Measurements from ENCODE around the gene TEX264. TPM values are rescaled to one million over a fixed set of nuclear protein-coding genes. Genes with fewer than 3 reads are reported as not detected.
A peak's percentile ranks its signal among the peaks of the same experiment; 100 is the strongest.

Gene TEX264, protein sequence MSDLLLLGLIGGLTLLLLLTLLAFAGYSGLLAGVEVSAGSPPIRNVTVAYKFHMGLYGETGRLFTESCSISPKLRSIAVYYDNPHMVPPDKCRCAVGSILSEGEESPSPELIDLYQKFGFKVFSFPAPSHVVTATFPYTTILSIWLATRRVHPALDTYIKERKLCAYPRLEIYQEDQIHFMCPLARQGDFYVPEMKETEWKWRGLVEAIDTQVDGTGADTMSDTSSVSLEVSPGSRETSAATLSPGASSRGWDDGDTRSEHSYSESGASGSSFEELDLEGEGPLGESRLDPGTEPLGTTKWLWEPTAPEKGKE
- polyA plus RNA-seq = 35.8 to 52.3 TPM (median 49.7 TPM) in 3 replicates
- polyA plus RNA-seq (2011; ENCODE audit: low read depth) = 11.5 TPM
- 33.1 and 48.3 TPM in 2 replicates for polyA plus RNA-seq (2011; cell fraction: cytosol; rRNA removed)
- polyA plus RNA-seq (2011; cell fraction: nucleus; rRNA removed) = 52.0 and 59.8 TPM in 2 replicates
- polyA plus RNA-seq (2012; ENCODE audit: low replicate concordance) = 37.7 and 40.4 TPM in 2 replicates
- 41.1 to 71.2 TPM (median 63.0 TPM) in 3 replicates for polyA minus RNA-seq
- polyA minus RNA-seq (2011; cell fraction: cytosol; rRNA and poly(A)+ RNA removed) = 47.2 TPM
- polyA minus RNA-seq (2011; cell fraction: nucleus; rRNA and poly(A)+ RNA removed) = 26.6 and 31.4 TPM in 2 replicates

DNA sequence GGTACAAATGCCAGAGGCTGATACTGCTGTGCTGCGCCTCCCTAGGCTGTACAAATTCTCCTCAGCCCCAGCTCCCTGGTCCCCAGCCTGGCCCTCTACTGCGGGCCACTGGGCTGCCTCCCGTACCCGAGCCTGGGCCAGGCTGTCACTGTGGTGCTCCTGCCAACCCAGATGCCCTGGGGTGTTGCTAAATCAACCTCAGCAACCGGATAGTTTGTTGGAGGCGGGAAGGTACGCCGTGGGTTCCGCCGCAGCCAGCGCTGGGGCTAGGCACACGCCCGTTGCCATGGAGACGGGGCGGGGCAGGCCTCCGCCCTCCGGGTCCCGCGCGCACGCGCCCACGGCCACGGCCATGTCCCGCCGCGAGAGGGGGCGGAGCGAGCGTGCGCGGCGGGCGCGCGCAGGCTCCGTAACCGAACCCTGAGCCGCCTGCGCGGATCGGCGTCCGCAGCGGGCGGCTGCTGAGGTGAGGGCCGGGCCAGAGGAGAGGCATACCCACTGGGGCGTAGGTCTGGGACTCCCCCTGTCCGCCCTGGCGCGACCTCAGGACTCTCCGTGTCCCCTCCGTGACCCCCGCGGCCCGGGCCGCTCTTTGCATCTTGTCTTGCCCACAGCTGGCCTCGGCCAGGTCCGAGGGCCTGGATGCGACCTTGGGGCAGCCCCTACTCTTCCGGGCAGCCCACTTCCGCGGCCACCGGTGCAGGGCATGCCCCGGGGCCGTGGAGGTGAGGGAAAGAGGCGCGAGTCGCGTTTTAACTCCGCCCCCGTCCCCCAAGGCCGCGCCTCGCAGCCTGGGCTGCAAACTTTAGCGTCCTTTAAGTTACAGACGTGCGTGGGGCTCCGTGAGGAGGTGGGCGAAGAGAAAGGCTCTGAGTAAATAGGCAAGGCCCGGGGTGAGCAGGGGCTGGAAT, at the start of gene TEX264:
TEX264 (plus strand) TSS at position 430 of the 911 bp plus-strand sequence. CDS start 3,053 bp downstream, outside the sequence.
- FAIRE-seq (no peak), DNase-seq (ENCODE audit: low read depth, low spot score) (peak; percentile 53)
- Histone ChIP-seq H3K9me1 (ENCODE audit: control insufficient read depth, extremely low read depth, insufficient read depth, low read length) (peaks cover 5% of the 10 kb centered on the region), H3K4me3 (ENCODE audit: control insufficient read depth in 2 of 3, extremely low read depth in 1 of 3, insufficient read depth in 2 of 3, low read depth in 1 of 3, low read length in 3 of 3) (peak within 1 kb of the TSS; percentile 72 to 81 (median 78)), H2AFZ (ENCODE audit: control insufficient read depth, low read length) (peak within 1 kb of the TSS; percentile 73), H3K27me3 (ENCODE audit: control insufficient read depth, extremely low read depth, insufficient read depth, low read length) (no peaks in the 10 kb centered on the region), H3K27ac (ENCODE audit: control insufficient read depth, insufficient read depth, low read length) (peak within 1 kb of the TSS; percentile 62), H3K4me2 (ENCODE audit: control insufficient read depth, extremely low read depth, insufficient read depth, low read depth, low read length) (peak within 1 kb of the TSS; percentile 97), H3K4me1 (ENCODE audit: control insufficient read depth, extremely low read depth, insufficient read depth, low read length) (peaks cover 64% of the 10 kb centered on the region), H3K79me2 (ENCODE audit: control insufficient read depth, insufficient read depth, low read length) (peaks cover 2% of the 10 kb centered on the region), H3K9ac (ENCODE audit: control insufficient read depth, extremely low read depth, insufficient read depth, low read length) (peak within 1 kb of the TSS; percentile 82), H3K9me3 (ENCODE audit: control insufficient read depth, low read depth, low read length) (no peaks in the 10 kb centered on the region), H4K20me1 (ENCODE audit: control insufficient read depth, extremely low read depth, insufficient read depth, low read length) (no peaks in the 10 kb centered on the region), H3K36me3 (ENCODE audit: control insufficient read depth in 2 of 2, extremely low read depth in 1 of 2, insufficient read depth in 2 of 2, low read length in 2 of 2) (peaks cover 0 to 4% of the 10 kb centered on the region in 2 experiments)
- TF ChIP-seq, protein P1, sequence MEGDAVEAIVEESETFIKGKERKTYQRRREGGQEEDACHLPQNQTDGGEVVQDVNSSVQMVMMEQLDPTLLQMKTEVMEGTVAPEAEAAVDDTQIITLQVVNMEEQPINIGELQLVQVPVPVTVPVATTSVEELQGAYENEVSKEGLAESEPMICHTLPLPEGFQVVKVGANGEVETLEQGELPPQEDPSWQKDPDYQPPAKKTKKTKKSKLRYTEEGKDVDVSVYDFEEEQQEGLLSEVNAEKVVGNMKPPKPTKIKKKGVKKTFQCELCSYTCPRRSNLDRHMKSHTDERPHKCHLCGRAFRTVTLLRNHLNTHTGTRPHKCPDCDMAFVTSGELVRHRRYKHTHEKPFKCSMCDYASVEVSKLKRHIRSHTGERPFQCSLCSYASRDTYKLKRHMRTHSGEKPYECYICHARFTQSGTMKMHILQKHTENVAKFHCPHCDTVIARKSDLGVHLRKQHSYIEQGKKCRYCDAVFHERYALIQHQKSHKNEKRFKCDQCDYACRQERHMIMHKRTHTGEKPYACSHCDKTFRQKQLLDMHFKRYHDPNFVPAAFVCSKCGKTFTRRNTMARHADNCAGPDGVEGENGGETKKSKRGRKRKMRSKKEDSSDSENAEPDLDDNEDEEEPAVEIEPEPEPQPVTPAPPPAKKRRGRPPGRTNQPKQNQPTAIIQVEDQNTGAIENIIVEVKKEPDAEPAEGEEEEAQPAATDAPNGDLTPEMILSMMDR (optimal IDR thresholded peaks at IDR 0.05 in 1 of 3, IDR thresholded peaks at IDR 0.05 in 1 of 3, conservative IDR thresholded peaks at IDR 0.05 in 1 of 3; ENCODE audit: extremely low read depth in 1 of 3, insufficient read depth in 2 of 3, low read length in 3 of 3) = no peak
- TF ChIP-seq EZH2 (IDR thresholded peaks at IDR 0.05; ENCODE audit: low read length) = no peak
- dilution Hi-C loops (cut with MboI; ENCODE audit: extremely low pct_ligation_motif_present, low sequenced_read_pairs) = no loop called here

DNA sequence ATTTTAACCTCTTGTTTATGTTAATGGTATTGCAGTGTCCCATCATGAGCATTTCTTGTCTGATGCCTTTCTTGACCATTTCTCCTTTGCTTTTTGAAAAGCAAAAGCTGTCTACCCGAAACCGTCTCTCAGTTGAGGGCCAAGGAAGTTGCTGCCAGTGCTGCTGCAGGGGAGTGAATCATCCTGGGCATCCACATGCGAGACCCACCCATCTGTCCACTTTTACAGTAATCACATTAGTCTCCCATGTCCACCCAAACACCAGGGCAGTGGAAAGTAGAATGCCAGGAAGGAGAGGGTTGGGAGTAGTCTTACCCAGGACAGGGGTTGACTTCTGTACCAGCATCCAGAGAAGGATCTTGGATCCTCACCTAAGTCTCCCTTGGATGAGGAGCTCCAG, 48.6 kb upstream of the TEX264 start:
- H3K4me2 ChIP-seq (ENCODE audit: control insufficient read depth, extremely low read depth, insufficient read depth, low read depth, low read length) = no peak overlapping the region
- H3K9me1 ChIP-seq (ENCODE audit: control insufficient read depth, extremely low read depth, insufficient read depth, low read length) = no peaks in the 10 kb centered on the region
- H3K27me3 ChIP-seq (ENCODE audit: control insufficient read depth, extremely low read depth, insufficient read depth, low read length) = no peaks in the 10 kb centered on the region
- peaks cover 0 to 2% of the 10 kb centered on the region in 2 experiments for H3K36me3 ChIP-seq (ENCODE audit: control insufficient read depth in 2 of 2, extremely low read depth in 1 of 2, insufficient read depth in 2 of 2, low read length in 2 of 2)
- no peak for DNase-seq (ENCODE audit: low read depth, low spot score)
- H2AFZ ChIP-seq (ENCODE audit: control insufficient read depth, low read length) = no peak overlapping the region
- FAIRE-seq = peak; percentile 79
- peaks cover 26% of the 10 kb centered on the region for H3K4me1 ChIP-seq (ENCODE audit: control insufficient read depth, extremely low read depth, insufficient read depth, low read length)
- H3K79me2 ChIP-seq (ENCODE audit: control insufficient read depth, insufficient read depth, low read length) = peaks cover 5% of the 10 kb centered on the region
- dilution Hi-C loops (cut with MboI; ENCODE audit: extremely low pct_ligation_motif_present, low sequenced_read_pairs) = no loop called here
- no peaks in the 10 kb centered on the region for H4K20me1 ChIP-seq (ENCODE audit: control insufficient read depth, extremely low read depth, insufficient read depth, low read length)
- H3K9me3 ChIP-seq (ENCODE audit: control insufficient read depth, low read depth, low read length) = no peaks in the 10 kb centered on the region
- no peak overlapping the region for H3K4me3 ChIP-seq (ENCODE audit: control insufficient read depth in 2 of 3, extremely low read depth in 1 of 3, insufficient read depth in 2 of 3, low read depth in 1 of 3, low read length in 3 of 3)
- TF ChIP-seq EZH2 (IDR thresholded peaks at IDR 0.05; ENCODE audit: low read length) = no peak
- TF ChIP-seq, protein P1 (optimal IDR thresholded peaks at IDR 0.05 in 1 of 3, IDR thresholded peaks at IDR 0.05 in 1 of 3, conservative IDR thresholded peaks at IDR 0.05 in 1 of 3; ENCODE audit: extremely low read depth in 1 of 3, insufficient read depth in 2 of 3, low read length in 3 of 3) = no peak
- H3K27ac ChIP-seq (ENCODE audit: control insufficient read depth, insufficient read depth, low read length) = no peak overlapping the region
- H3K9ac ChIP-seq (ENCODE audit: control insufficient read depth, extremely low read depth, insufficient read depth, low read length) = no peak overlapping the region

Data from keratinocyte (primary cell).